Astrocyte (in vitro differentiated cells and primary cell): ENCODE measurements around the gene OR5M3. TPM values are rescaled to one million over a fixed set of nuclear protein-coding genes. Genes with fewer than 3 reads are reported as not detected.

ENCODE experiments used
- DNase-seq: peaks from one replicate; pipeline ENCODE4 v3.0.0-alpha.2; 2010; ENCODE audit warnings: low read depth
- FAIRE-seq: peaks from 2 replicates; lab custom pipeline; 2011; peaks lifted over from hg19 to GRCh38; lab: Jason Lieb, UNC
- H2AFZ ChIP-seq: 2 replicates; pipeline ENCODE4 v1.6.0; 2012; ENCODE audit warnings: low read depth, low read length, inconsistent platforms
- H3K27ac ChIP-seq: 2 replicates; pipeline ENCODE4 v1.5.1; 2011; ENCODE audit warnings: low read depth, low read length, inconsistent platforms
- H3K27me3 ChIP-seq: 2 replicates; pipeline ENCODE4 v1.6.0; 2011; ENCODE audit warnings: low read length, inconsistent platforms; ENCODE audit not compliant: insufficient read depth
- H3K36me3 ChIP-seq: 2 replicates; pipeline ENCODE4 v1.5.1; 2011; ENCODE audit warnings: low read length, inconsistent platforms; ENCODE audit not compliant: insufficient read depth
- H3K4me1 ChIP-seq: 2 replicates; pipeline ENCODE4 v1.5.1; 2011; ENCODE audit warnings: low read length, inconsistent platforms; ENCODE audit not compliant: insufficient read depth
- H3K4me2 ChIP-seq: 2 replicates; pipeline ENCODE4 v1.6.0; 2012; ENCODE audit warnings: low read length, inconsistent platforms
- H3K4me3 ChIP-seq: 2 replicates; pipeline ENCODE4 v1.5.1; 2011; ENCODE audit warnings: low read depth, mild to moderate bottlenecking, low read length, inconsistent platforms; ENCODE audit not compliant: insufficient read depth
- H3K79me2 ChIP-seq: 2 replicates; pipeline ENCODE4 v1.6.0; 2012; ENCODE audit warnings: mild to moderate bottlenecking, low read length, inconsistent platforms; ENCODE audit not compliant: insufficient read depth
- H3K9ac ChIP-seq: 2 replicates; pipeline ENCODE4 v1.6.0; 2012; ENCODE audit warnings: mild to moderate bottlenecking, low read length, inconsistent platforms
- H3K9me3 ChIP-seq: 2 replicates; pipeline ENCODE4 v1.5.1; 2012; ENCODE audit warnings: low read depth, mild to moderate bottlenecking, low read length, inconsistent platforms; ENCODE audit not compliant: insufficient read depth
- H4K20me1 ChIP-seq: 2 replicates; pipeline ENCODE4 v1.6.0; 2012; ENCODE audit warnings: low read length, inconsistent platforms; ENCODE audit not compliant: insufficient read depth
- H3K27ac Mint-ChIP-seq: one replicate; pipeline ENCODE4 v1.8.0; 2021; ENCODE audit warnings: mild to moderate bottlenecking, mixed read lengths; ENCODE audit not compliant: unreplicated experiment
- H3K27me3 Mint-ChIP-seq: one replicate; pipeline ENCODE4 v1.8.0; 2021; ENCODE audit warnings: low read depth, mixed read lengths; ENCODE audit not compliant: unreplicated experiment
- H3K36me3 Mint-ChIP-seq: one replicate; pipeline ENCODE4 v1.8.0; 2021; ENCODE audit warnings: low read depth, mixed read lengths; ENCODE audit not compliant: unreplicated experiment
- H3K4me1 Mint-ChIP-seq: one replicate; pipeline ENCODE4 v1.8.0; 2021; ENCODE audit warnings: low read depth, mixed read lengths; ENCODE audit not compliant: unreplicated experiment
- H3K4me3 Mint-ChIP-seq: one replicate; pipeline ENCODE4 v1.8.0; 2021; ENCODE audit warnings: mild to moderate bottlenecking, moderate library complexity, mixed read lengths; ENCODE audit not compliant: unreplicated experiment
- H3K9me3 Mint-ChIP-seq: one replicate; pipeline ENCODE4 v1.8.0; 2021; ENCODE audit warnings: mild to moderate bottlenecking, mixed read lengths; ENCODE audit not compliant: unreplicated experiment
- CTCF ChIP-seq: IDR thresholded peaks from 2 replicates; pipeline ENCODE4 v1.5.1; 2011; ENCODE audit warnings: low read depth, mild to moderate bottlenecking, inconsistent platforms, low read length, moderate library complexity; ENCODE audit not compliant: insufficient read depth
- EZH2 ChIP-seq: IDR thresholded peaks from 2 replicates; pipeline ENCODE4 v1.6.1; 2012; ENCODE audit warnings: mild to moderate bottlenecking, low read length, inconsistent platforms; ENCODE audit not compliant: insufficient read depth
- total RNA-seq: library from RNA; stranded (reverse); gene quantifications from 2 replicates; pipeline ENCODE4 v1.2.1, GENCODE V29; 2021

OR5M3 gene
- total RNA-seq, 1 donor from 2014 or later: not detected

DNA sequence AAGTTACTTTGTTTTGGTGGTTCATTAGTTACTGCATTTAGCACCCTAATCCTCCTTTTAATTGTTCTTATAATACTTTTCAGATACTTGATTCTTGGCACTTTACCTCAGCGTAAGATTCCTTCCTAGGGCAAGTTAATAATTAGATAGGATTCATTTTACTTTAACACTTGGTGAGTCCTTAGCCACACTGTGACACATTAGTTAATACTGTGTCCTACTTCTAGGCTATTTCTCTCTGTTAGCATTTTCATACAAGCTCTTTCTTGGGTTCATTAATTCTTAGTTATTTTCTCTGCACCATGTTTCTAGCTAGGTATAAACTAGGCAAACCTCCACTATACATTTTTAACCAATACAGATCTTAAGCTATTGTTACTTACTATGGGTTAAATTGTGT, 16.1 kb downstream of the OR5M3 start:
- no peak overlapping the region for H3K27ac Mint-ChIP-seq

DNA sequence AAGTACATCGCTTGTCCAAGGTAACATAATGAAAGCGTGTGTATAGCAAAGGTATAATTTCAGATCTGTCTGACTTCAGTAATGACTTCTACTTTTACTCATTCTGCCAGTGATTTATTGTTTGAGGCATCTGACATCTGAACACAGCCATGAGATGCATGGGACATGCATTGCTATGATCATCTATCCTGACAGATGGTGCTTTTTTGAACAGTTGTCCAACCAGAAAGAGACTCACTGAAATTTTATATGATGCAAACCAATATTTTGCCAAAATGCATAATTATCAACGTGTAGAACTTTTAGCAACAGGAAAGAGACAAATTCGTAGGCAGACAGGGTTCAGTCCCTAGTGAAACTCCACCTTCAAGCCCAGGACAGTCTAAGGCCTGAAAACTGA, 19.6 kb downstream of the OR5M3 start:
- no peak for DNase-seq
- Histone ChIP-seq H3K36me3 (no peaks in the 10 kb centered on the region), H3K4me1 (no peaks in the 10 kb centered on the region), H4K20me1 (no peaks in the 10 kb centered on the region), H3K27me3 (no peaks in the 10 kb centered on the region), H3K79me2 (no peaks in the 10 kb centered on the region), H3K27ac (no peak overlapping the region), H3K4me2 (no peak overlapping the region), H2AFZ (no peak overlapping the region), H3K9ac (no peak overlapping the region), H3K4me3 (no peak overlapping the region), H3K9me3 (no peaks in the 10 kb centered on the region)
- H3K36me3 Mint-ChIP-seq: no peaks in the 10 kb centered on the region
- no peaks in the 10 kb centered on the region for H3K27me3 Mint-ChIP-seq
- FAIRE-seq: no peak
- no peaks in the 10 kb centered on the region for H3K9me3 Mint-ChIP-seq
- no peak overlapping the region for H3K4me3 Mint-ChIP-seq
- no peaks in the 10 kb centered on the region for H3K4me1 Mint-ChIP-seq
- no peak for TF ChIP-seq EZH2
- no peak for TF ChIP-seq CTCF
- H3K27ac Mint-ChIP-seq: no peak overlapping the region

More for the DNA sequence above, 16.1 kb downstream of the OR5M3 start:
- no peaks in the 10 kb centered on the region for H3K4me1 Mint-ChIP-seq
- DNase-seq: no peak
- Histone ChIP-seq H2AFZ (no peak overlapping the region), H3K4me1 (no peaks in the 10 kb centered on the region), H3K27me3 (no peaks in the 10 kb centered on the region), H3K9me3 (peaks cover 4% of the 10 kb centered on the region), H3K4me3 (no peak overlapping the region), H3K27ac (no peak overlapping the region), H3K9ac (no peak overlapping the region), H3K4me2 (no peak overlapping the region), H4K20me1 (no peaks in the 10 kb centered on the region), H3K36me3 (no peaks in the 10 kb centered on the region), H3K79me2 (no peaks in the 10 kb centered on the region)
- H3K36me3 Mint-ChIP-seq: no peaks in the 10 kb centered on the region
- H3K4me3 Mint-ChIP-seq: no peak overlapping the region
- FAIRE-seq: no peak
- no peaks in the 10 kb centered on the region for H3K9me3 Mint-ChIP-seq
- no peaks in the 10 kb centered on the region for H3K27me3 Mint-ChIP-seq
- TF ChIP-seq CTCF (no peak), EZH2 (no peak)

Other genes with a start within 250 kb of the OR5M3 start
- gene OR5T2, start 239.1 kb downstream of the OR5M3 start, total RNA-seq: not detected in 2 replicates
- not detected in 2 replicates for gene OR5T3, start 221.1 kb downstream of the OR5M3 start, total RNA-seq
- not detected in 2 replicates for gene OR5T1, start 199.2 kb downstream of the OR5M3 start, total RNA-seq
- not detected in 2 replicates for gene OR8H1, start 181.1 kb downstream of the OR5M3 start, total RNA-seq
- gene OR8K3, start 158.2 kb downstream of the OR5M3 start, total RNA-seq: not detected in 2 replicates
- not detected in 2 replicates for gene OR8K1, start 127.3 kb downstream of the OR5M3 start, total RNA-seq
- not detected in 2 replicates for gene OR8J1, start 119.1 kb downstream of the OR5M3 start, total RNA-seq
- not detected in 2 replicates for gene OR8U1, start 97.7 kb downstream of the OR5M3 start, total RNA-seq
- gene OR5AL1, start 60.7 kb downstream of the OR5M3 start, total RNA-seq: not detected in 2 replicates
- gene OR5M8, start 18.0 kb upstream of the OR5M3 start, total RNA-seq: not detected in 2 replicates
- not detected in 2 replicates for gene OR5M11, start 69.9 kb upstream of the OR5M3 start, total RNA-seq
- gene OR5M10, start 104.4 kb upstream of the OR5M3 start, total RNA-seq: not detected in 2 replicates
- not detected in 2 replicates for gene OR5M1, start 141.5 kb upstream of the OR5M3 start, total RNA-seq
- gene OR5AP2, start 169.1 kb upstream of the OR5M3 start, total RNA-seq: not detected in 2 replicates
- gene OR5AR1, start 190.3 kb upstream of the OR5M3 start, total RNA-seq: not detected in 2 replicates
- gene OR9G1, start 225.7 kb upstream of the OR5M3 start, total RNA-seq: not detected in 2 replicates